ENCODE data around the gene DEFB131B. TPM values are rescaled to one million over a fixed set of nuclear protein-coding genes. Genes with fewer than 3 reads are reported as not detected.
A peak's percentile ranks its signal among the peaks of the same experiment; 100 is the strongest.
"Not testable (repeated sequence)": the region's sequence is repeated elsewhere in the genome, so short reads cannot be mapped to it uniquely, and the experiment has no call there.

DEFB131B gene
- total RNA-seq, 2 donors from 2014 or later, result not detected

DNA sequence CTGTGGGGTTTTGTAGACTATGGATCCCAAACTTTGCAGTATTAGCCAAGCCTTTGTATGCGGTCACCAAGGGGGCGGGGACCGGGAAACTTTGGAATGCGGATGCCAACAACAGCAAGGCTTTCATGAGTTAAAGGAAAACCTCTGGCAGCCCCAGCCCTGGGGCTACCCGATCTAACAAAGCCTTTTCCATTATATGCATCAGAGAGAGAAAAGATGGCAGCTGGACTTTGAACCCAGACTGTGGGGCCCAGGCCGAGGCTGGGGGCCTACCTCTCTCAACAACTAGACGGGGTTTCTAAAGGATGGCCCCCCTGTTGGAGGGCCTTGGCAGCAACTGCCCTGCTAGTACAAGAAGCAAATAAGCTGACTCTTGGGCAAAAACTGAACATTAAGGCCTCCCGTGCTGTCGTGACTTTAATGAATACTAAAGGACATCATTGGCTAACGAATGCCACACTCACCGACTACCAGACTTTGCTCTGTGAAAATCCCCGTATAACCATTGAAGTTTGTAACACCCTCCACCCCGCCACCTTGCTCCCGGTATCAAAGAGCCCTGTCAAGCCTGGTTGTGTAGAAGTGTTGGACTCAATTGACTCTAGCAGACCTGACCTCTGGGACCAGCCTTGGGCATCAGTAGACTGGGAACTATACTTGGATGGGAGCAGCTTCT lies 10.2 kb downstream of the DEFB131B start:
- H3K4me3 Mint-ChIP-seq; H3K9ac ChIP-seq (ENCODE audit: extremely low read depth, low read length, poor library complexity, severe bottlenecking); H3K36me3 ChIP-seq (ENCODE audit: control insufficient read depth, insufficient read depth, low read length); H3K9me3 ChIP-seq (ENCODE audit: control insufficient read depth, low read length); H3K27me3 Mint-ChIP-seq (ENCODE audit: insufficient read depth); H3K36me3 Mint-ChIP-seq (ENCODE audit: low read depth); H3K27me3 ChIP-seq (ENCODE audit: control insufficient read depth, insufficient read depth, low read length, poor library complexity, severe bottlenecking); H3K27ac ChIP-seq (ENCODE audit: low read depth, low read length); H3K4me1 Mint-ChIP-seq; H3K4me1 ChIP-seq (ENCODE audit: control insufficient read depth, insufficient read depth, low read length); H3K4me3 ChIP-seq (ENCODE audit: low read length); H3K9me3 Mint-ChIP-seq: not testable (repeated sequence)
- peak; percentile 74 for DNase-seq
- peak overlapping the region; percentile 74 for H3K27ac Mint-ChIP-seq
- 90% methylated on average over 12 to 14 of the region's 14 CpGs for WGBS, 2 experiments (ENCODE audit: insufficient coverage in 1 of 2, insufficient read length in 1 of 2)

DNA sequence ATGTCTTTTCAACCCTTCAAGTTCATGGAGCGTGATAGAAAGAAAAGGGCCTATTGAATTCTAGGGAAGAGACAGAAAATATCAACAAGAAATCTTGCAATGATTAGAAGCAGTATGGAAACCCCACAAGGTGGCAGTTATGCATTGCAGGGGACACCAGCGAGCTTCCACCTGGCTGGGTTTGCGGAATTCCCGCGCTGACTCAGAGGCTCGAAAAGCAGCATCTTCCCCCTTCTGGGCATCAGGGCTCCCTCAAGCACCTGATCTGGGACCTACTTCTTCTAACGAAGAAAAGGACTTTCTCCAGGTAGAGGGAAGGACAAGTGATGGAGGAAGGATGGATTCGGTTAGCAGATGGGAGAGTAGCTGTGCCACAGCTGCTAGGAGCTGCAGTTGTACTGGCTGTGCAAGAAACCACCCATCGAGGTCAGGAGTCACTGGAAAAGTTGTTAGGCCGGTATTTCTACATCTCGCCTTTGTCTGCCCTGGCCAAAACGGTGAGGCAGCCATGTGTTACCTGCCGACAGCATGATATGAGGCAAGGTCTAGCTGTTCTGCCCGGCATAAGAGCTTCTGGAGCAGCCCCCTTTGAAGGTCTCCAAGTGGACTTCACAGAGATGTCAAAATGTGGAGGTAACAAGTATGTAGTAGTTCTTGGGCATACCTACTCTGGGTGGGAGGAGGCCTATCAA lies 11.1 kb downstream of the DEFB131B start:
- not testable (repeated sequence) for H3K9me3 Mint-ChIP-seq; H3K4me1 ChIP-seq (ENCODE audit: control insufficient read depth, insufficient read depth, low read length); H3K9me3 ChIP-seq (ENCODE audit: control insufficient read depth, low read length); H3K4me3 ChIP-seq (ENCODE audit: low read length); H3K36me3 Mint-ChIP-seq (ENCODE audit: low read depth); H3K4me3 Mint-ChIP-seq; H3K4me1 Mint-ChIP-seq; H3K27ac ChIP-seq (ENCODE audit: low read depth, low read length); H3K36me3 ChIP-seq (ENCODE audit: control insufficient read depth, insufficient read depth, low read length); H3K27ac Mint-ChIP-seq; H3K27me3 ChIP-seq (ENCODE audit: control insufficient read depth, insufficient read depth, low read length, poor library complexity, severe bottlenecking); H3K9ac ChIP-seq (ENCODE audit: extremely low read depth, low read length, poor library complexity, severe bottlenecking); H3K27me3 Mint-ChIP-seq (ENCODE audit: insufficient read depth)
- peak; percentile 43 for DNase-seq
- WGBS, 2 experiments (ENCODE audit: insufficient coverage in 1 of 2, insufficient read length in 1 of 2), result 92 to 97% methylated on average over 10 to 13 of the region's 14 CpGs

DNA sequence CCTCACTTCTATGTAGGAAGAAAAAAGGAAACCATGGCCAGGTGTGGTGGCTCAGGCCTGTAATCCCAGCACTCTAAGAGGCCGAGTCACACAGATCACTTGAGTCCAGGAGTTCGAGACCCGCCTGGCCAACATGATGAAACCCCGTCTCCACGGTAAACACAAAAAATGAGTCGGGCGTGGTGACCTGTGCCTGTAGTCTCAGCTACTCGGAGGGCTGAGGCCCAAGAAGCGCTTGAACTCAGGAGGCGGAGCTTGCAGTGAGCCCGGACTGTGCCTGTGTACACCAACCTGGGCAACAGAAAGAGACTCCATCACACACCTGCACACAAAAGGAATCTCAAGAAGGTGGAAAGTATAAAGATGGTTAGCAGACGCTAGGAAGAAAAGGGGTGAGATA lies 17.7 kb downstream of the DEFB131B start:
- no peak for DNase-seq
- Histone ChIP-seq H3K9ac (ENCODE audit: extremely low read depth, low read length, poor library complexity, severe bottlenecking) (no peak overlapping the region), H3K27me3 (ENCODE audit: control insufficient read depth, insufficient read depth, low read length, poor library complexity, severe bottlenecking) (no peaks in the 10 kb centered on the region), H3K27ac (ENCODE audit: low read depth, low read length) (no peak overlapping the region), H3K9me3 (ENCODE audit: control insufficient read depth, low read length) (no peaks in the 10 kb centered on the region), H3K4me1 (ENCODE audit: control insufficient read depth, insufficient read depth, low read length) (no peaks in the 10 kb centered on the region), H3K36me3 (ENCODE audit: control insufficient read depth, insufficient read depth, low read length) (peaks cover 7% of the 10 kb centered on the region), H3K4me3 (ENCODE audit: low read length) (no peak overlapping the region)
- no peaks in the 10 kb centered on the region for H3K4me1 Mint-ChIP-seq
- TF ChIP-seq, protein P1, sequence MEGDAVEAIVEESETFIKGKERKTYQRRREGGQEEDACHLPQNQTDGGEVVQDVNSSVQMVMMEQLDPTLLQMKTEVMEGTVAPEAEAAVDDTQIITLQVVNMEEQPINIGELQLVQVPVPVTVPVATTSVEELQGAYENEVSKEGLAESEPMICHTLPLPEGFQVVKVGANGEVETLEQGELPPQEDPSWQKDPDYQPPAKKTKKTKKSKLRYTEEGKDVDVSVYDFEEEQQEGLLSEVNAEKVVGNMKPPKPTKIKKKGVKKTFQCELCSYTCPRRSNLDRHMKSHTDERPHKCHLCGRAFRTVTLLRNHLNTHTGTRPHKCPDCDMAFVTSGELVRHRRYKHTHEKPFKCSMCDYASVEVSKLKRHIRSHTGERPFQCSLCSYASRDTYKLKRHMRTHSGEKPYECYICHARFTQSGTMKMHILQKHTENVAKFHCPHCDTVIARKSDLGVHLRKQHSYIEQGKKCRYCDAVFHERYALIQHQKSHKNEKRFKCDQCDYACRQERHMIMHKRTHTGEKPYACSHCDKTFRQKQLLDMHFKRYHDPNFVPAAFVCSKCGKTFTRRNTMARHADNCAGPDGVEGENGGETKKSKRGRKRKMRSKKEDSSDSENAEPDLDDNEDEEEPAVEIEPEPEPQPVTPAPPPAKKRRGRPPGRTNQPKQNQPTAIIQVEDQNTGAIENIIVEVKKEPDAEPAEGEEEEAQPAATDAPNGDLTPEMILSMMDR (conservative IDR thresholded peaks at IDR 0.05), result no peak
- no peak overlapping the region for H3K27ac Mint-ChIP-seq
- no peaks in the 10 kb centered on the region for H3K9me3 Mint-ChIP-seq
- WGBS, 2 experiments (ENCODE audit: insufficient coverage in 1 of 2, insufficient read length in 1 of 2), result 98 to 99% methylated on average over 12 of the region's 12 CpGs
- H3K27me3 Mint-ChIP-seq (ENCODE audit: insufficient read depth), result no peaks in the 10 kb centered on the region
- peaks cover 13% of the 10 kb centered on the region for H3K36me3 Mint-ChIP-seq (ENCODE audit: low read depth)
- H3K4me3 Mint-ChIP-seq, result no peak overlapping the region

DNA sequence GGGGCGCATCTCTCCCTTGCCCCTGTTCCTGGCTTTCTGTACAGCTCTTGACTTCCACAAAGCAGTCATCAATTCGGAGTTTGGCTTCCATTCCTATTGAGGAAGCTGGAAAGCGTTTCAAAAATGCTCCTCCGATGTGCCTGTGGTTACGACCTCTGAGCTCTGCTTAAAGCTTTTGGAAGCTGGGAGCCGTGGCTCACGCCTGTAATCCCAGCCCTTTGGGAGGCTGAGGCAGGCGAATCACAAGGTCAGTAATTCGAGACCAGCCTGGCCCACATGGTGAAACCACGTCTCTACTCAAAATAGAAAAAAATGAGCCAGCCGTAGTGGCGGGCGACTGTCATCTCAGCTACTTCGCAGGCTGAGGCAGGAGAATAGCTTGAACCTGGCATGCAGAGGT lies 22.9 kb downstream of the DEFB131B start:
- H3K27ac ChIP-seq (ENCODE audit: low read depth, low read length); H3K4me1 ChIP-seq (ENCODE audit: control insufficient read depth, insufficient read depth, low read length); H3K27ac Mint-ChIP-seq; H3K9me3 ChIP-seq (ENCODE audit: control insufficient read depth, low read length); H3K4me1 Mint-ChIP-seq; H3K27me3 ChIP-seq (ENCODE audit: control insufficient read depth, insufficient read depth, low read length, poor library complexity, severe bottlenecking); H3K9ac ChIP-seq (ENCODE audit: extremely low read depth, low read length, poor library complexity, severe bottlenecking); H3K27me3 Mint-ChIP-seq (ENCODE audit: insufficient read depth); H3K9me3 Mint-ChIP-seq; H3K4me3 ChIP-seq (ENCODE audit: low read length); H3K4me3 Mint-ChIP-seq; H3K36me3 ChIP-seq (ENCODE audit: control insufficient read depth, insufficient read depth, low read length): not testable (repeated sequence)
- 88 to 92% methylated on average over 10 to 14 of the region's 14 CpGs for WGBS, 2 experiments (ENCODE audit: insufficient coverage in 1 of 2, insufficient read length in 1 of 2)
- peaks cover 22% of the 10 kb centered on the region for H3K36me3 Mint-ChIP-seq (ENCODE audit: low read depth)
- peak; percentile 52 for DNase-seq
